NCI-H2107 (cell line): ENCODE results near the gene SRSF9.
"Not testable (repeated sequence)": the region's sequence is repeated elsewhere in the genome, so short reads cannot be mapped to it uniquely, and the experiment has no call there.

Experiments
- DNase-seq: peaks from one replicate; lab custom pipeline; 2025; lab: John Stamatoyannopoulos, UW

SRSF9 gene

GRCh38 chr12:120447992-120448391, 21.6 kb downstream of the SRSF9 start:
- DNase-seq, result no peak

GRCh38 chr12:120446844-120447178, 22.7 kb downstream of the SRSF9 start:
- not testable (repeated sequence) for DNase-seq

GRCh38 chr12:120445911-120446843, 23.4 kb downstream of the SRSF9 start, which contains the start of the genes GATC and TRIAP1:
TSS of gene GATC (plus strand) at chr12:120446444. CDS start at chr12:120446481, 37 bp downstream.
TSS of gene TRIAP1 (minus strand) at chr12:120446384. CDS start at chr12:120446372, 12 bp downstream.
- DNase-seq, result peak; percentile 86

- DNase-seq, result no peak
These were observed 24.9 kb downstream of the SRSF9 start for GRCh38 chr12:120444676-120445075.

GRCh38 chr12:120439646-120440247, 29.8 kb downstream of the SRSF9 start:
- DNase-seq, result peak; percentile 30

- no peak for DNase-seq
These were observed 30.9 kb downstream of the SRSF9 start for GRCh38 chr12:120438495-120439198.

GRCh38 chr12:120437735-120438494, 31.6 kb downstream of the SRSF9 start, which contains the start of gene COX6A1:
TSS of gene COX6A1 (plus strand) at chr12:120438113. CDS start at chr12:120438127, 14 bp downstream.
- peak; percentile 99 for DNase-seq

- no peak for DNase-seq
These were observed 36.6 kb downstream of the SRSF9 start for GRCh38 chr12:120432772-120433525.

- DNase-seq, result no peak
These were observed 40.2 kb downstream of the SRSF9 start for GRCh38 chr12:120429368-120429767.

GRCh38 chr12:120428597-120429229, 40.8 kb downstream of the SRSF9 start:
- DNase-seq, result no peak

- no peak for DNase-seq
These were observed 43.8 kb downstream of the SRSF9 start for GRCh38 chr12:120425797-120426196.

- no peak for DNase-seq
These were observed 46.6 kb downstream of the SRSF9 start for GRCh38 chr12:120422892-120423456.

- no peak for DNase-seq
These were observed 47.8 kb downstream of the SRSF9 start for GRCh38 chr12:120421701-120422100.

- no peak for DNase-seq
These were observed 51.5 kb downstream of the SRSF9 start for GRCh38 chr12:120417917-120418580.

GRCh38 chr12:120416490-120417216, 52.9 kb downstream of the SRSF9 start:
- DNase-seq, result no peak

- DNase-seq, result no peak
These were observed 55.5 kb downstream of the SRSF9 start for GRCh38 chr12:120413901-120414695.

- DNase-seq, result no peak
These were observed 57.1 kb downstream of the SRSF9 start for GRCh38 chr12:120412421-120412820.
